Bronchial epithelial cell (primary cell): ENCODE results near the gene MBP. TPM values are rescaled to one million over a fixed set of nuclear protein-coding genes. Genes with fewer than 3 reads are reported as not detected.

Source experiments
- DNase-seq: peaks from one replicate; pipeline ENCODE4 v3.0.0-alpha.2; 2010; ENCODE audit warnings: low read depth
- FAIRE-seq: peaks from 2 replicates; lab custom pipeline; 2011; peaks lifted over from hg19 to GRCh38; lab: Jason Lieb, UNC
- H3K27me3 ChIP-seq: 2 replicates; pipeline ENCODE4 v1.5.1; 2011; ENCODE audit warnings: low read length; ENCODE audit not compliant: control insufficient read depth, insufficient read depth
- H3K36me3 ChIP-seq: 2 replicates; pipeline ENCODE4 v1.5.1; 2011; ENCODE audit warnings: low read length; ENCODE audit not compliant: control insufficient read depth, insufficient read depth
- H3K4me3 ChIP-seq: 2 replicates; pipeline ENCODE4 v1.5.1; 2011; ENCODE audit warnings: mild to moderate bottlenecking, low read depth, low read length, control low read depth
- total RNA-seq: library from RNA; depleted of rRNA; stranded (reverse); fragments of >200 nt; gene quantifications from 2 replicates; pipeline ENCODE4 v1.2.1, GENCODE V29; 2014
- TF ChIP-seq, protein P1 (sequence below): IDR thresholded peaks from 2 replicates; pipeline ENCODE4 v1.5.1; 2011; ENCODE audit warnings: mild to moderate bottlenecking, moderate library complexity, low read length, control low read depth, inconsistent platforms; ENCODE audit not compliant: insufficient read depth, severe bottlenecking

Gene MBP
- total RNA-seq, 1 donor from 2014 or later: 26.6 TPM

DNA sequence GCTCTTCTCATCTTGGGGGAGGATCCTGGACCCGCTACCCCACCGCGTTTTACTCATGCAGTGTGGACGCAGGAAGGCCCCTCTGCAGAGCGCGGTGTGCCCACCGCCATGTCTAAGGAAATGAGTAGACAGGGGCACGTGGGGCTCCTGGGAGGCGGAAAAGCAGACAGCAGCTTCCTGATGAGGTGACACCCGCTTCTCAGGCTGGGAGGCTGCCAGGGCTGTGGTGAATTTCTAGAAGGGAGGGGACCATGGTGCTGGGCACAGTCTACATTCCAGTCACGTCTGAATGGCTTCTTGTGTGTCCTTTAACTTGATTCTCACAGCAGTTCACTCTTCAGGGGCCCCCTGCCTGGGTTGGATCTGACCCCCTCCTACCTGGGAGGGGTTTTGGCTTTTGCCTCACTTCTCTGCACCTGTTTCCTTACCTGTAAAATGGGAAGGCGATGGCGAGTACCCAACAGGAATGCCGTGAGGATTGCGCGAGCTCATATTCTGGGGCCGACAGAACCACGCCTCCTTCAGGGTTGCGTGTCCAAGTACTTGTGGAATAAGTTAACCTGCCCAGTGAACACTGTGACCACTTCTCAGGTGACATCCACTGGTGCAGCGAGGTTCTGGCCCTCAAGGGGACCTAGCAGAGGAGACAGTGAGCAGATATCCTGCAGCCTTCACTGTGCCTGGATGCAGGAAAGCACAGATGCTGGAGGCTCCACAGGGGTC, 32.3 kb upstream of the MBP start:
- no peak for DNase-seq
- TF ChIP-seq, protein P1, sequence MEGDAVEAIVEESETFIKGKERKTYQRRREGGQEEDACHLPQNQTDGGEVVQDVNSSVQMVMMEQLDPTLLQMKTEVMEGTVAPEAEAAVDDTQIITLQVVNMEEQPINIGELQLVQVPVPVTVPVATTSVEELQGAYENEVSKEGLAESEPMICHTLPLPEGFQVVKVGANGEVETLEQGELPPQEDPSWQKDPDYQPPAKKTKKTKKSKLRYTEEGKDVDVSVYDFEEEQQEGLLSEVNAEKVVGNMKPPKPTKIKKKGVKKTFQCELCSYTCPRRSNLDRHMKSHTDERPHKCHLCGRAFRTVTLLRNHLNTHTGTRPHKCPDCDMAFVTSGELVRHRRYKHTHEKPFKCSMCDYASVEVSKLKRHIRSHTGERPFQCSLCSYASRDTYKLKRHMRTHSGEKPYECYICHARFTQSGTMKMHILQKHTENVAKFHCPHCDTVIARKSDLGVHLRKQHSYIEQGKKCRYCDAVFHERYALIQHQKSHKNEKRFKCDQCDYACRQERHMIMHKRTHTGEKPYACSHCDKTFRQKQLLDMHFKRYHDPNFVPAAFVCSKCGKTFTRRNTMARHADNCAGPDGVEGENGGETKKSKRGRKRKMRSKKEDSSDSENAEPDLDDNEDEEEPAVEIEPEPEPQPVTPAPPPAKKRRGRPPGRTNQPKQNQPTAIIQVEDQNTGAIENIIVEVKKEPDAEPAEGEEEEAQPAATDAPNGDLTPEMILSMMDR: no peak
- H3K4me3 ChIP-seq: no peak overlapping the region
- H3K36me3 ChIP-seq: no peaks in the 10 kb centered on the region
- peak; percentile 60 for FAIRE-seq
- peaks cover 3% of the 10 kb centered on the region for H3K27me3 ChIP-seq

DNA sequence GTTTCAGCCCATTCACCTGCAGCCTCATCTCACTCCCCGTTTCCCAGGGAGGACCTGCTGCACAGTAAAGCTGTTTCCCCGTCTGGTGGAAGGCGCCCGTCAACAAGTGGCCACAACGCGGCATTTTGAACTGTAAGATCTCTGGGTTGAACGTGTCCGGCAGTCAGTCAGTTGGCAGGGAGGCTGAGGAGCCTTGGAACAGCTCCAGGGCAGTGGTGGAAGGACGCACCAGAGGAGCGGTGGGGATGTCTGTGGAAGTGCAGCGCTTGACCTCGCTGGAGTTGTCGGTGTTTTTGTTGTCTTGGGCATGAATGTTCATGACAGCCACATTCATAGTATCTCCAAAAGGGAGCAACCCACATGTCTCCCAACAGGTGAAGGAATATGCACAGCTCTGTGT, 31.4 kb upstream of the MBP start:
- TF ChIP-seq, protein P1: no peak
- no peak for DNase-seq
- FAIRE-seq: peak; percentile 76

GRCh38 chr18:77162580-77162979, 30.0 kb upstream of the MBP start:
- DNase-seq: no peak
- H3K4me3 ChIP-seq: no peak overlapping the region
- TF ChIP-seq, protein P1: no peak
- peaks cover 3% of the 10 kb centered on the region for H3K27me3 ChIP-seq
- no peak for FAIRE-seq
- no peaks in the 10 kb centered on the region for H3K36me3 ChIP-seq

More for the DNA sequence above, 31.4 kb upstream of the MBP start:
- Histone ChIP-seq H3K36me3 (no peaks in the 10 kb centered on the region), H3K4me3 (no peak overlapping the region), H3K27me3 (peaks cover 3% of the 10 kb centered on the region)

DNA sequence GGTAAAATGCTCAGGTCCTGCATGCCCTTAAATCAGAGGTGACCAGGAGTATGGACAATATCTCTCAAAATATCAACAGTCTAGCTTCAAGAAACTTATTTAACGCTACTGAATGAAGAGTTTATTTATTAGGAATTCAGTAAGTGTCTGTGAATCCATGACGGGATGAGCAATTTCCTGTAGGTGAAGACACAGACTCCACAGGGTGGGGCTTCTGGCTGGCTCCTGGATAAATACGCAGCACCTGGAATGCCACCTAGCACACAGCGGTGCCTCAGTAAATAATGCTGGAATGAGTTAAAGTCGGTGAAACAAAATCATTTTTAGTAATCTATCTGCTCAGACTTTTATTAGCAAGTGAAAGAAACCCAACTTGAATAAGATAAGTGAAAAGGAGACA, 29.4 kb upstream of the MBP start:
- H3K36me3 ChIP-seq: no peaks in the 10 kb centered on the region
- FAIRE-seq (no peak), DNase-seq (peak; percentile 41)
- H3K27me3 ChIP-seq: peaks cover 3% of the 10 kb centered on the region
- TF ChIP-seq, protein P1: no peak
- H3K4me3 ChIP-seq: no peak overlapping the region

DNA sequence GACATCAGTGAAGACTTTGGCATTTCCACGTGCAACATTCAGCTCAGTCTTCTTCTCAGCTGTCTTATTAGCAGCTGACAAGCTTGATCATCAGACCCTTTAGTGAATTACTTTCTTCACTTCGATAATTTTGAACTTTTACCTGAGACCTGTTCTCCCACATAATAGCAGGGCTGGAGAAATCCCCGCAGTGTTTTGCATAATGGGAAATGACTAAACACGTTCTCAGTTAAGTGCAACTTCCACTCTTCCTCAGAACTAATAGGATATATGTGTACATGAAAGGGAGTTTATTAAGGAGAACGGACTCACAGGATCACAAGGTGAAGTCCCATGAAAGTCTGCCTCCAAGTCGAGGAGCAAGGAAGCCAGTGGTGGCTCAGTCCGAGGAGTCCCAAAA, 28.8 kb upstream of the MBP start:
- DNase-seq (peak; percentile 14), FAIRE-seq (no peak)
- Histone ChIP-seq H3K4me3 (no peak overlapping the region), H3K27me3 (peaks cover 1% of the 10 kb centered on the region), H3K36me3 (no peaks in the 10 kb centered on the region)
- TF ChIP-seq, protein P1: no peak

DNA sequence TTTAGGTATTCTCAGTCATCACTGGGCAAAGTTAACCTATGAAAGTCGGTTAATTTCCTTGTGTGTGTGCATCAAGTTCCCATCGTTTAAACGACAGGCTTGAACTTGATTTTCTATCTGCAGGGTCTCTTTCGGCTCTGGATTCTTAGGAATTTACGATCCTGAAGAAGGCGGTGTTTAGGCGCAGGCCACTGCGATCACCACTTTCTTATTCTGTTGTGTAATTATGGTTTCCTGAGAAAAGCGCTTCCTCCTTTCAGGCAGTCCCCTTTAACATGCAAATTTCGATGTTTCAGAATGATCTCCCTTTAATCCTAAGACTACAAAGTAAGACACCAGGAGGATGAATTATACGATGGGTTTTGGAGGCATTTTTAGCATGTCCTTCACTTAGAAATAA, 27.9 kb upstream of the MBP start:
- H3K4me3 ChIP-seq: no peak overlapping the region

More for the DNA sequence above, 27.9 kb upstream of the MBP start:
- DNase-seq (no peak), FAIRE-seq (no peak)
- H3K27me3 ChIP-seq: no peaks in the 10 kb centered on the region
- TF ChIP-seq, protein P1: no peak
- no peaks in the 10 kb centered on the region for H3K36me3 ChIP-seq
